Activated T-helper 1 cell treated with anti-CD3 and anti-CD28 coated beads, Interleukin-12 subunit alpha, Interleukin-12 subunit beta, Interleukin-2, Interleukin-4 antibody, amounts not matched to agents 30 ng/mL and 10 ng/mL and 1 ng/mL, durations not matched to agents 14 hours and 24 hours and 36 hours (primary cell): ENCODE results near the gene NBEAL2. TPM values are rescaled to one million over a fixed set of nuclear protein-coding genes. Genes with fewer than 3 reads are reported as not detected.

ENCODE experiments used
- DNase-seq: peaks from one replicate; pipeline ENCODE4 v3.0.0; 2021; ENCODE audit warnings: low spot score
- H3K27ac Mint-ChIP-seq: one replicate; pipeline ENCODE4 v1.8.0; 2021; ENCODE audit warnings: mild to moderate bottlenecking, mixed read lengths
- H3K27me3 Mint-ChIP-seq: one replicate; pipeline ENCODE4 v1.8.0; 2022; ENCODE audit warnings: mild to moderate bottlenecking, moderate library complexity, mixed read lengths; ENCODE audit not compliant: insufficient read depth
- H3K36me3 Mint-ChIP-seq: one replicate; pipeline ENCODE4 v1.8.0; 2021; ENCODE audit warnings: low read depth, mixed read lengths
- H3K4me1 Mint-ChIP-seq: one replicate; pipeline ENCODE4 v1.8.0; 2021; ENCODE audit warnings: low read depth, mixed read lengths
- H3K4me3 Mint-ChIP-seq: one replicate; pipeline ENCODE4 v1.8.0; 2021; ENCODE audit warnings: mild to moderate bottlenecking, moderate library complexity, mixed read lengths
- H3K9me3 Mint-ChIP-seq: one replicate; pipeline ENCODE4 v1.8.0; 2021; ENCODE audit warnings: mixed read lengths
- intact Hi-C: fragments of 100-400 bp; cut with micrococcal nuclease; formaldehyde crosslinking; loops from one replicate; pipeline ENCODE4 v1.15.1; 2024
- total RNA-seq: library from RNA; stranded (reverse); gene quantifications from 2 replicates; pipeline ENCODE4 v1.2.3, GENCODE V29; 2022

The NBEAL2 gene
- total RNA-seq, 1 donor from 2014 or later = 118 TPM

GRCh38 chr3:47047069-47047468 is 67.6 kb downstream of the NBEAL2 start:
- Mint-ChIP-seq H3K9me3 (no peaks in the 10 kb centered on the region), H3K27me3 (no peaks in the 10 kb centered on the region), H3K4me1 (peaks cover 8% of the 10 kb centered on the region), H3K4me3 (no peak overlapping the region), H3K36me3 (peaks cover 10% of the 10 kb centered on the region), H3K27ac (no peak overlapping the region)
- intact Hi-C loops = no loop called here
- DNase-seq = no peak

GRCh38 chr3:47047673-47048072 is 68.2 kb downstream of the NBEAL2 start:
- Mint-ChIP-seq H3K27ac (no peak overlapping the region), H3K4me3 (no peak overlapping the region)

GRCh38 chr3:47054412-47054811 is 74.9 kb downstream of the NBEAL2 start:
- peaks cover 41% of the 10 kb centered on the region for H3K4me1 Mint-ChIP-seq
- H3K4me3 Mint-ChIP-seq = peak overlapping the region; percentile 3

More at GRCh38 chr3:47047673-47048072, 68.2 kb downstream of the NBEAL2 start:
- H3K9me3 Mint-ChIP-seq = no peaks in the 10 kb centered on the region
- H3K36me3 Mint-ChIP-seq = peaks cover 7% of the 10 kb centered on the region
- no peaks in the 10 kb centered on the region for H3K27me3 Mint-ChIP-seq
- DNase-seq = no peak
- intact Hi-C loops = no loop called here
- peaks cover 8% of the 10 kb centered on the region for H3K4me1 Mint-ChIP-seq

GRCh38 chr3:47056705-47057104 is 77.2 kb downstream of the NBEAL2 start:
- peaks cover 37% of the 10 kb centered on the region for H3K36me3 Mint-ChIP-seq
- H3K9me3 Mint-ChIP-seq = no peaks in the 10 kb centered on the region
- intact Hi-C loops = loop anchor here (1.0 to 5.0 kb wide), 5 partner anchors 19 to 326 kb away; partner anchors contain the start of genes CCDC12, PTPN23 and SETD2
- peaks cover 41% of the 10 kb centered on the region for H3K4me1 Mint-ChIP-seq
- DNase-seq = no peak
- peak overlapping the region; percentile 55 for H3K27ac Mint-ChIP-seq
- H3K27me3 Mint-ChIP-seq = no peaks in the 10 kb centered on the region
- H3K4me3 Mint-ChIP-seq = no peak overlapping the region

More at GRCh38 chr3:47054412-47054811, 74.9 kb downstream of the NBEAL2 start:
- Mint-ChIP-seq H3K27ac (no peak overlapping the region), H3K9me3 (no peaks in the 10 kb centered on the region), H3K36me3 (peaks cover 24% of the 10 kb centered on the region), H3K27me3 (no peaks in the 10 kb centered on the region)
- no peak for DNase-seq
- intact Hi-C loops = loop anchor here (1.0 kb wide), 1 partner anchor 25 kb away; no protein-coding TSS in a partner anchor

- Mint-ChIP-seq H3K27me3 (no peaks in the 10 kb centered on the region), H3K4me1 (peaks cover 41% of the 10 kb centered on the region), H3K4me3 (no peak overlapping the region), H3K36me3 (peaks cover 40% of the 10 kb centered on the region), H3K27ac (peak overlapping the region; percentile 55), H3K9me3 (no peaks in the 10 kb centered on the region)
- intact Hi-C loops = loop anchor here (1.0 to 5.0 kb wide), 5 partner anchors 20 to 325 kb away; partner anchors contain the start of genes CCDC12, PTPN23 and SETD2
- DNase-seq = peak; percentile 37
These were observed 77.8 kb downstream of the NBEAL2 start for GRCh38 chr3:47057212-47057671.

Other genes with a start within 250 kb of the NBEAL2 start
- not detected in 2 replicates for gene MYL3, start 116.2 kb upstream of the NBEAL2 start, total RNA-seq
- not detected in 2 replicates for gene PTH1R, start 101.9 kb upstream of the NBEAL2 start, total RNA-seq
- 68.7 and 69.1 TPM in 2 replicates for gene CCDC12, start 2.9 kb upstream of the NBEAL2 start, total RNA-seq
- 41.2 and 45.7 TPM in 2 replicates for gene SETD2, start 184.4 kb downstream of the NBEAL2 start, total RNA-seq